ENCODE data around the gene COL9A1. TPM values are rescaled to one million over a fixed set of nuclear protein-coding genes. Genes with fewer than 3 reads are reported as not detected.
A peak's percentile ranks its signal among the peaks of the same experiment; 100 is the strongest.

Gene COL9A1
- total RNA-seq, 2 donors from 2014 or later, result 5.8 to 10.0 TPM

- Histone ChIP-seq H3K36me3 (ENCODE audit: control insufficient read depth, insufficient read depth, low read length) (no peaks in the 10 kb centered on the region), H3K4me1 (ENCODE audit: control insufficient read depth, insufficient read depth, low read length) (peaks cover 6% of the 10 kb centered on the region), H3K27ac (ENCODE audit: low read depth, low read length) (no peak overlapping the region), H3K4me3 (ENCODE audit: low read length) (no peak overlapping the region), H3K9me3 (ENCODE audit: control insufficient read depth, low read length) (no peaks in the 10 kb centered on the region), H3K9ac (ENCODE audit: extremely low read depth, low read length, poor library complexity, severe bottlenecking) (no peak overlapping the region), H3K27me3 (ENCODE audit: control insufficient read depth, insufficient read depth, low read length, poor library complexity, severe bottlenecking) (peaks cover 23% of the 10 kb centered on the region)
- Mint-ChIP-seq H3K27ac (no peak overlapping the region), H3K4me3 (no peak overlapping the region), H3K27me3 (ENCODE audit: insufficient read depth) (peaks cover 42% of the 10 kb centered on the region), H3K36me3 (ENCODE audit: low read depth) (no peaks in the 10 kb centered on the region), H3K4me1 (peaks cover 10% of the 10 kb centered on the region), H3K9me3 (peaks cover 2% of the 10 kb centered on the region)
- no peak for DNase-seq
- no peak for TF ChIP-seq CTCF (conservative IDR thresholded peaks at IDR 0.05)
- 85 to 90% methylated on average over 3 to 5 of the region's 5 CpGs for WGBS, 2 experiments (ENCODE audit: insufficient coverage in 1 of 2, insufficient read length in 1 of 2)
These were observed 16.0 kb downstream of the COL9A1 start for GRCh38 chr6:70286905-70287304.

GRCh38 chr6:70285201-70285600 is 17.7 kb downstream of the COL9A1 start:
- no peaks in the 10 kb centered on the region for H3K36me3 ChIP-seq (ENCODE audit: control insufficient read depth, insufficient read depth, low read length)
- no peak overlapping the region for H3K27ac Mint-ChIP-seq
- H3K27me3 Mint-ChIP-seq (ENCODE audit: insufficient read depth), result peaks cover 59% of the 10 kb centered on the region
- H3K9ac ChIP-seq (ENCODE audit: extremely low read depth, low read length, poor library complexity, severe bottlenecking), result no peak overlapping the region
- H3K27me3 ChIP-seq (ENCODE audit: control insufficient read depth, insufficient read depth, low read length, poor library complexity, severe bottlenecking), result peaks cover 37% of the 10 kb centered on the region
- TF ChIP-seq CTCF (conservative IDR thresholded peaks at IDR 0.05), result no peak
- H3K4me3 Mint-ChIP-seq, result no peak overlapping the region
- H3K4me1 ChIP-seq (ENCODE audit: control insufficient read depth, insufficient read depth, low read length), result no peaks in the 10 kb centered on the region
- peaks cover 4% of the 10 kb centered on the region for H3K9me3 Mint-ChIP-seq
- no peaks in the 10 kb centered on the region for H3K9me3 ChIP-seq (ENCODE audit: control insufficient read depth, low read length)
- DNase-seq, result no peak
- H3K4me3 ChIP-seq (ENCODE audit: low read length), result no peak overlapping the region
- no peaks in the 10 kb centered on the region for H3K36me3 Mint-ChIP-seq (ENCODE audit: low read depth)
- no peak overlapping the region for H3K27ac ChIP-seq (ENCODE audit: low read depth, low read length)
- no peaks in the 10 kb centered on the region for H3K4me1 Mint-ChIP-seq
- 96% methylated on average over 4 of the region's 4 CpGs; no CpG with 5 or more reads in 1 of the 2 experiments for WGBS, 2 experiments (ENCODE audit: insufficient coverage in 1 of 2, insufficient read length in 1 of 2)

GRCh38 chr6:70282919-70283461 is 19.9 kb downstream of the COL9A1 start:
- Mint-ChIP-seq H3K36me3 (ENCODE audit: low read depth) (no peaks in the 10 kb centered on the region), H3K9me3 (peaks cover 4% of the 10 kb centered on the region), H3K27me3 (ENCODE audit: insufficient read depth) (peaks cover 68% of the 10 kb centered on the region), H3K4me1 (no peaks in the 10 kb centered on the region), H3K4me3 (peak overlapping the region; percentile 68), H3K27ac (no peak overlapping the region)
- WGBS, 2 experiments (ENCODE audit: insufficient coverage in 1 of 2, insufficient read length in 1 of 2), result 3 to 10% methylated on average over 2 to 31 of the region's 31 CpGs
- TF ChIP-seq CTCF (conservative IDR thresholded peaks at IDR 0.05), result no peak
- Histone ChIP-seq H3K9ac (ENCODE audit: extremely low read depth, low read length, poor library complexity, severe bottlenecking) (no peak overlapping the region), H3K4me1 (ENCODE audit: control insufficient read depth, insufficient read depth, low read length) (no peaks in the 10 kb centered on the region), H3K36me3 (ENCODE audit: control insufficient read depth, insufficient read depth, low read length) (no peaks in the 10 kb centered on the region), H3K4me3 (ENCODE audit: low read length) (peak overlapping the region; percentile 76), H3K27ac (ENCODE audit: low read depth, low read length) (no peak overlapping the region), H3K9me3 (ENCODE audit: control insufficient read depth, low read length) (no peaks in the 10 kb centered on the region), H3K27me3 (ENCODE audit: control insufficient read depth, insufficient read depth, low read length, poor library complexity, severe bottlenecking) (peaks cover 37% of the 10 kb centered on the region)
- peak; percentile 90 for DNase-seq

Data from endodermal cell (in vitro differentiated cells).